ENCODE data around the gene SLCO2B1.

The SLCO2B1 gene

DNA sequence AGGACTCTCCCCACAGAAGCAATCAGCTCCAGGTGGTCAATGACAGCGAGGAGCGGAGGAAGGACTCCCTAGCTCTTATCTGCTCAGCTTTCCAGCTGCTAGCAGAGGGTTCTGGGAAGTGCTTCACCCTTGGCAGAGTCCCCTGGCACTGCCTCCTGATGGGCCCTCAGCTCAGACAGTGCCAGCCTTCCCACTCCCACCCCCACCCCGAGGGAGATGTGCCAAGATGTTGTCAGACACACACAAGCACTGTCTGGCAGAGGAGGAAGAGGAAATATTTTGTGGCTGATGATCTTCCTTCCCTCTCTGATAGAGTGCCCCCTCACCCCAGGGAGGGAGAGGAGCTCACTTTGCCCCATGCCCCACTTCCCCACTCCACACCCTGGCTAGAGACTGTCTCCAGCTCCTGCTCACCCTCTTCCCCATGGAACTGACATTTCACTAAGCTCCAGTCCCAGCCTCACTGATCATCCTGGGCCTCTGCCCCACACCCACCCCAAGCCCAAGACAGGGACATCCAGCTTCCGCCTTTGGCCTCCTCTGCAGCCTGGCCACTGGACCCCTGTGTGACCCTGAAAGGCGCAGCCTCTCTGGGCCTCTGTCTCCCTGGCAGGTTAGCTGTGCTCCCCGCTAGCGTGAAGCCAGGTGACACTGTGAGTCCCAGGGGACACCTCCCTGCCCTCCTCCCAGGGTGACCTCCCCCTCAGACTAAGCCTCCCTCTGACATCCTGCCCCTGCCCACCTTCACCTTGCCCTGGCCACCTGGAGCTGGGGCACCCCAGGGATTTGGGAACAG lies 44.5 kb downstream of the SLCO2B1 start:
- DNase-seq = no peak

DNA sequence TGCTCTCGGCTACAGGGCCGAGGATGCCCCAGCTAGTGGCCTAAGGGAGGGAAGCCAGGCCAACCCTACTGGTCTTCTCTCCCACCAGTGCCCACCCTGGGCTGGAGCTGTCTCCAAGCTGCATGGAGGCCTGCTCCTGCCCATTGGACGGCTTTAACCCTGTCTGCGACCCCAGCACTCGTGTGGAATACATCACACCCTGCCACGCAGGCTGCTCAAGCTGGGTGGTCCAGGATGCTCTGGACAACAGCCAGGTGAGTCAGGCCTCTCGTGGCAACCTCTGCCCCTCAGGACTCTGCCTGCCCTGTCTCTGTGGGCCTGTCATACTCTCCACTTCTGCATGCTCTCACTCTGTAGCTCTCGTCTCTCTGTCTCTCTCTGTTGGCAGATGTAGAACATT lies 45.5 kb downstream of the SLCO2B1 start:
- DNase-seq = no peak

GRCh38 chr11:75197512-75198277 lies 46.8 kb downstream of the SLCO2B1 start:
- no peak for DNase-seq

GRCh38 chr11:75198278-75198973 lies 47.5 kb downstream of the SLCO2B1 start:
- DNase-seq = no peak

GRCh38 chr11:75199412-75199955 lies 48.6 kb downstream of the SLCO2B1 start:
- no peak for DNase-seq

DNA sequence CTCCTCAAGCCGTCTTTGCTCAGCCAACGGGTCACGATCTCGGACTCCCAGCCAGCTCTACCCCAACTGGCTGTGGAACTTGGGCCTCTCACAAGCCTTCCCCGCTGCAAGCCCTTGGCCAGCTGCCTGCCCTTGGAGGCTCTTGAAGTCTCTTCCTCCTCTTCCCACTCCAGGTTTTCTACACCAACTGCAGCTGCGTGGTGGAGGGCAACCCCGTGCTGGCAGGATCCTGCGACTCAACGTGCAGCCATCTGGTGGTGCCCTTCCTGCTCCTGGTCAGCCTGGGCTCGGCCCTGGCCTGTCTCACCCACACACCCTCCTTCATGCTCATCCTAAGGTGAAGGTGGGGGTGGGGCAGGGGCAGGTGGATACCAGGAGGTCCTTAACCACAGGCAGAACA lies 49.1 kb downstream of the SLCO2B1 start:
- no peak for DNase-seq

GRCh38 chr11:75200531-75200930 lies 49.6 kb downstream of the SLCO2B1 start:
- DNase-seq = no peak

- no peak for DNase-seq
Observed at GRCh38 chr11:75201771-75202170, 50.9 kb downstream of the SLCO2B1 start.

GRCh38 chr11:75202195-75202594 lies 51.3 kb downstream of the SLCO2B1 start:
- DNase-seq = no peak

- DNase-seq = no peak
Observed at GRCh38 chr11:75203138-75203537, 52.2 kb downstream of the SLCO2B1 start.

GRCh38 chr11:75203641-75204011 lies 52.7 kb downstream of the SLCO2B1 start:
- no peak for DNase-seq

DNA sequence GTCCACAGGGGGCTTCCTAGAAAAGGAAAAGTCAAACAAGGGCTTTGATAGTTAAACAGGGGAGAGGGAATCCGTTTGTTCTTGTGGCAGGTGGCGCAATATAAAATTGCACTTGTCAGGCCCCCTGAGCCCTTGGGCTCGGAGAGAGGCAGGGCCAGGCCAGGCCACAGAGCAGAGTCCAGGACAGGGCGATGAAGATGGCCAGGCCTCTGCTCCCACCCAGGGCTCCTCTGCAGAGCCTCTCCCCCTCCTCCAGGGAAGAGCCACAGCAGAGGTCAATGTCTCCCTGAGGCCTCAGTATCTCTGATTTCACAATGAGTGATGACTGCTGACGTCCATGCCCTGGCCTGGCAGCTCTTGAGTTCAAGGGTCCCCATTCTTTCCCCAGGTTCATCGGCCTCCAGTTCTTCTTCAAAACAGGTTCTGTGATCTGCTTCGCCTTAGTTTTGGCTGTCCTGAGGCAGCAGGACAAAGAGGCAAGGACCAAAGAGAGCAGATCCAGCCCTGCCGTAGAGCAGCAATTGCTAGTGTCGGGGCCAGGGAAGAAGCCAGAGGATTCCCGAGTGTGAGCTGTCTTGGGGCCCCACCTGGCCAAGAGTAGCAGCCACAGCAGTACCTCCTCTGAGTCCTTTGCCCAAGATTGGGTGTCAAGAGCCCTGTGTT lies 53.2 kb downstream of the SLCO2B1 start:
- no peak for DNase-seq

DNA sequence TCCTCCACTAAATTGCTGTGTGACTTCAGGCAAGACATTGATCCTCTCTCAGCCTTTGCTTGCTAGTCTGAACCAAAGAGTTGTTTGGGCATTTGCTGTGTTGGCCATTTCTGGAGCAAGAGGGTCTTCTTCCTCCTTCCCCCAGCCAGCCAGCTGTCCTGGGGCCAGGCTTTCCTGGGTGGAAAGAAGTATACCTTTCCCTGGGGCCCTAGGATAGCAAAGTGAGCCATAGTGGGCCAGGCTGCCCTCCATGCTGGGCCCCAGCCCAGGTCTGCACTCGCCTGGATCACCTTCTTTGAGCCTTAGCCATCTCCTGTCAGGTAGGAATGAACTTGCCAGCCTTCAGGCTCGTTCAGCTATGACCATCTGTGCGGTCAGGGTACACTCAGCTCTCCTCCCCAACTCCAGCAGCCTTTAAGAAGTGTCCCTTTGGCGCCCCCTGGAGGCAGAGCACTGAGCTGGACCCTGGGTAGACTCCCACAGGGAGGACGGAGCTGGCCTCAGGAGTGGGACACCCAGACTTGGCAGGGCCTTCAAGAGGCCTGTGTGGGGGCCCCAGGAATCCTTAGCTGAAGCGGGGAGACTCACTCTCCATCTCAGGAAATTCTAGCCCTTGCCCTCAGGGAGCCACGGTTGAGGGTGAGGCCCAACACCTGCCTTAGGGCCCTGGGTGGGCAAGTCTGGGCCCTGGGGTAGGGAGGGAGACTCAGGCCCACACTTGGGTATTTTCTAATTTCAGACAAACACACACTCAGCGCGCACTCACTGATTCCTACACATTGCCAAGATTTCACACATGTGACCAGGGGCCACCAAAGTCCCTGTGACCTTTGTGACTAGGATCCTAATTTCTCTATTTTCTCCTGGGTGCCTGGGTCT lies 54.0 kb downstream of the SLCO2B1 start:
- DNase-seq = peak; percentile 85

GRCh38 chr11:75205564-75206020 lies 54.7 kb downstream of the SLCO2B1 start:
- DNase-seq = no peak

- no peak for DNase-seq
Observed at GRCh38 chr11:75208446-75208845, 57.5 kb downstream of the SLCO2B1 start.

- DNase-seq = no peak
Observed at GRCh38 chr11:75212411-75212810, 61.5 kb downstream of the SLCO2B1 start.

DNA sequence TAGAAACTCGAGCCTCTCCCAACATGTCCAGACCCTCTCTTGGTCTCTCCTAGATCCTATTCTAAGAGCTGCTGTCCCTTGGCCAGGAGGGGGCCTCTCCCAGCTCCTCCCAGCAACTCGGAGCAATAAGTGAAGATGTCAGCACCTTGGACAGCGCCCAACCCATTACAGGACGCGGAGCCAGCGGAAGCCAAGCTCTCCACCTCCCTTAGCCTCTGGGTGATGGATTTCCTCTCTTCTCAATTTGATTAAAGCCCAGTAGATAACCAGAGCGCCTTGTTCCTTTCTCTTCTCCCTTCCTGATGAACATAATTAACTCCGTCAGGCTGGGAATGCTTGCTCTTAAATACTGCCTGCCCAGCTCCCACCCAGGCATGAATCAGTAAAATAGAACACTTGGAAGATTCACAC lies 63.5 kb downstream of the SLCO2B1 start:
- DNase-seq = peak; percentile 75

- no peak for DNase-seq
Observed at GRCh38 chr11:75214843-75215242, 63.9 kb downstream of the SLCO2B1 start.

- no peak for DNase-seq
Observed at GRCh38 chr11:75219869-75220268, 69.0 kb downstream of the SLCO2B1 start.

DNA sequence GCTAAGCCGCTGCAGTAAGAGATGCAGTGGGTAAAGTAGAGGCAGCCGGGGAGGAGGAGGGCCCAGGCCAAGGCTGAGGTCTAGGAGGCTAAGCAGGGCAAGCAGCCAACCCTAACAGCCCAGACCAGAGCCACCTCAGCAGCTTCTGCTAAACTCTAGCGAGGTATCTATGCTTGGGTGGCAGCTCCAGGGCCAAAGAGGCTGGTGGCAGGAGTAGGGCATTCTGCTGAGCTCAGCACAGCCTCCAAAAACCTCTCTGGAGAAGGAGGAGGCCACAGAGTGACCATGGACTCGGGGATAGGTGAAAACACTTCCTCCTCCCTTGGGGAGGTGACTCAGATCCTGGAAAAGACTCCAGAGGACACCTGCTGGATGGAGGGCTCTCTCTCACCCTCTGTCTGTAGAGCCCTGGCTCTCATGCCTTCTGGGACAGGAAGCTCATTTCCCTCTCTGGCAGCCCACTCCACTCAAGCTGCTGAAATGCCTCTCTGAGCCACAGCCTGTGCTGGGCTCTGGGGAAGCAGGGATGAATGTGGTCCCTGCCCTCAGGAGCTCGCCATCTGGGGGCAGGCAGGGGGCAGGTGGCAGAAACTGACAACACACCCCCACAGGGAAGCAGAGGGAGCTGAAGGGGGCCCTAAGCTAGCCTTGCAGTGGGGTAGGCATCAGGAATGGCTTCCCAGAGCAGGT lies 73.2 kb downstream of the SLCO2B1 start:
- DNase-seq = no peak

DNA sequence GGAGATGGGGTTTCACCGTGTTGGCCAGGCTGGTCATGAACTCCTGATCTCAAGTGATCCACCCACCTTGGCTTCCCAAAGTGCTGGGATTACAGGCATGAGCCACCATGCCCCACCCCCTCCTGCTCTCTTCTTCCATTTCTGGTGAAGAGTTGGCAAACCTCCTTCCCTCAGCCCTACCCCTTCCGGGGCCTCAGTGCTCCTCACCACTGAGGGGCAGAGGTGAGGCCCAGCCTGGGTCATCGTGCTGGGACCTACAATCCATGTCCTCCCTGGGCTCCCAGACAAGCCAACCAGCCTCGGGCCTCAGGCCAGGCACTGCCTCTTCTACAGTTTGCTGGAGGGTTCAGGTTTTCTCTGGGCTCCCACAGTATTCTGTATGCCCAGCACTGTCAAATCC lies 74.9 kb downstream of the SLCO2B1 start:
- no peak for DNase-seq
